ENCODE results near the gene GRIK1.
"Not testable (repeated sequence)": the region's sequence is repeated elsewhere in the genome, so short reads cannot be mapped to it uniquely, and the experiment has no call there.

GRIK1 gene

GRCh38 chr21:29616209-29616751 is 323.5 kb downstream of the GRIK1 start:
- H3K36me3 ChIP-seq (ENCODE audit: low read depth) = no peaks in the 10 kb centered on the region
- DNase-seq (ENCODE audit: low spot score) (no peak), ATAC-seq (ENCODE audit: low read depth) (no peak)
- TF ChIP-seq, protein P1, sequence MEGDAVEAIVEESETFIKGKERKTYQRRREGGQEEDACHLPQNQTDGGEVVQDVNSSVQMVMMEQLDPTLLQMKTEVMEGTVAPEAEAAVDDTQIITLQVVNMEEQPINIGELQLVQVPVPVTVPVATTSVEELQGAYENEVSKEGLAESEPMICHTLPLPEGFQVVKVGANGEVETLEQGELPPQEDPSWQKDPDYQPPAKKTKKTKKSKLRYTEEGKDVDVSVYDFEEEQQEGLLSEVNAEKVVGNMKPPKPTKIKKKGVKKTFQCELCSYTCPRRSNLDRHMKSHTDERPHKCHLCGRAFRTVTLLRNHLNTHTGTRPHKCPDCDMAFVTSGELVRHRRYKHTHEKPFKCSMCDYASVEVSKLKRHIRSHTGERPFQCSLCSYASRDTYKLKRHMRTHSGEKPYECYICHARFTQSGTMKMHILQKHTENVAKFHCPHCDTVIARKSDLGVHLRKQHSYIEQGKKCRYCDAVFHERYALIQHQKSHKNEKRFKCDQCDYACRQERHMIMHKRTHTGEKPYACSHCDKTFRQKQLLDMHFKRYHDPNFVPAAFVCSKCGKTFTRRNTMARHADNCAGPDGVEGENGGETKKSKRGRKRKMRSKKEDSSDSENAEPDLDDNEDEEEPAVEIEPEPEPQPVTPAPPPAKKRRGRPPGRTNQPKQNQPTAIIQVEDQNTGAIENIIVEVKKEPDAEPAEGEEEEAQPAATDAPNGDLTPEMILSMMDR (IDR thresholded peaks at IDR 0.05; ENCODE audit: poor library complexity, severe bottlenecking) = no peak
- no peak overlapping the region for H3K27ac ChIP-seq (ENCODE audit: poor library complexity, severe bottlenecking)
- no peaks in the 10 kb centered on the region for H3K4me1 ChIP-seq (ENCODE audit: insufficient read depth, poor library complexity, severe bottlenecking)
- H3K27me3 ChIP-seq (ENCODE audit: insufficient read depth, poor library complexity, severe bottlenecking) = no peaks in the 10 kb centered on the region
- no peaks in the 10 kb centered on the region for H3K9me3 ChIP-seq (ENCODE audit: severe bottlenecking)
- H3K4me3 ChIP-seq (ENCODE audit: severe bottlenecking) = no peak overlapping the region

GRCh38 chr21:29613877-29614276 is 325.9 kb downstream of the GRIK1 start:
- H3K27ac ChIP-seq (ENCODE audit: poor library complexity, severe bottlenecking) = no peak overlapping the region
- H3K27me3 ChIP-seq (ENCODE audit: insufficient read depth, poor library complexity, severe bottlenecking) = no peaks in the 10 kb centered on the region
- TF ChIP-seq, protein P1 (IDR thresholded peaks at IDR 0.05; ENCODE audit: poor library complexity, severe bottlenecking) = no peak
- DNase-seq (ENCODE audit: low spot score) = no peak
- H3K9me3 ChIP-seq (ENCODE audit: severe bottlenecking) = no peaks in the 10 kb centered on the region
- H3K4me1 ChIP-seq (ENCODE audit: insufficient read depth, poor library complexity, severe bottlenecking) = no peaks in the 10 kb centered on the region
- H3K36me3 ChIP-seq (ENCODE audit: low read depth) = no peaks in the 10 kb centered on the region
- ATAC-seq (ENCODE audit: low read depth) = no peak
- no peak overlapping the region for H3K4me3 ChIP-seq (ENCODE audit: severe bottlenecking)

GRCh38 chr21:29613021-29613420 is 326.8 kb downstream of the GRIK1 start:
- Histone ChIP-seq H3K27ac (ENCODE audit: poor library complexity, severe bottlenecking) (no peak overlapping the region), H3K36me3 (ENCODE audit: low read depth) (no peaks in the 10 kb centered on the region), H3K27me3 (ENCODE audit: insufficient read depth, poor library complexity, severe bottlenecking) (no peaks in the 10 kb centered on the region), H3K4me3 (ENCODE audit: severe bottlenecking) (no peak overlapping the region), H3K4me1 (ENCODE audit: insufficient read depth, poor library complexity, severe bottlenecking) (no peaks in the 10 kb centered on the region), H3K9me3 (ENCODE audit: severe bottlenecking) (no peaks in the 10 kb centered on the region)
- TF ChIP-seq, protein P1 (IDR thresholded peaks at IDR 0.05; ENCODE audit: poor library complexity, severe bottlenecking) = no peak
- ATAC-seq (ENCODE audit: low read depth) (0 out of 3 replicates have a peak, but pooled peaks have one; percentile 29), DNase-seq (ENCODE audit: low spot score) (no peak)

DNA sequence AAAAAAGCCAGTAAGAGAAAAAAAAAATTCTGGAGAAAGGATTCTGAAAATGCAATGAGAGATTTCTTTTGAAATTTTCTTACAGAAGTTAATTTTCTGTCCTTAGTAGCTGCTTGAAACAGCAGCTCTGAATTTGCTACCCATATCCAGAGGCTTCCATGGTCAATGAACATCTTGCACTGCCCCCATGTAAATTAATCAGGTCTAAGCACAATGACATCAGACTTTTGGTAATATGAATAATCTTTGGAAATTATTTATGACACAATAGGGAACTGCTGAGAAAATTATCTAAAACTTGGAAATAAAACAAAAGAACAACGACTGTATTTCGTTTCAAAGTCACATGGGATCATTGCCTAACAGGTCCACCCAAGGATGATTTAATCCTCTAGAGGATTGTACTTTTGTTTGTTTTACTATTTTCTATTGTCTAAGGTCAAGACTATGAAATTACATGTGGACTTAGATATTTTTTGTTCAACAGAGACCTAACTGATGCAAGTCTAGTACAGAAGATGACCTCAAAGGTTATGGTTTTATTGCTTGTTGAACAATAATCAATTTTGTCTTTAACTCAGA is 328.9 kb downstream of the GRIK1 start:
- no peak overlapping the region for H3K27ac ChIP-seq (ENCODE audit: poor library complexity, severe bottlenecking)
- no peaks in the 10 kb centered on the region for H3K27me3 ChIP-seq (ENCODE audit: insufficient read depth, poor library complexity, severe bottlenecking)
- DNase-seq (ENCODE audit: low spot score) (no peak), ATAC-seq (ENCODE audit: low read depth) (no peak)
- TF ChIP-seq, protein P1 (IDR thresholded peaks at IDR 0.05; ENCODE audit: poor library complexity, severe bottlenecking) = no peak
- no peaks in the 10 kb centered on the region for H3K4me1 ChIP-seq (ENCODE audit: insufficient read depth, poor library complexity, severe bottlenecking)
- no peaks in the 10 kb centered on the region for H3K36me3 ChIP-seq (ENCODE audit: low read depth)
- no peak overlapping the region for H3K4me3 ChIP-seq (ENCODE audit: severe bottlenecking)
- peaks cover 2% of the 10 kb centered on the region for H3K9me3 ChIP-seq (ENCODE audit: severe bottlenecking)

DNA sequence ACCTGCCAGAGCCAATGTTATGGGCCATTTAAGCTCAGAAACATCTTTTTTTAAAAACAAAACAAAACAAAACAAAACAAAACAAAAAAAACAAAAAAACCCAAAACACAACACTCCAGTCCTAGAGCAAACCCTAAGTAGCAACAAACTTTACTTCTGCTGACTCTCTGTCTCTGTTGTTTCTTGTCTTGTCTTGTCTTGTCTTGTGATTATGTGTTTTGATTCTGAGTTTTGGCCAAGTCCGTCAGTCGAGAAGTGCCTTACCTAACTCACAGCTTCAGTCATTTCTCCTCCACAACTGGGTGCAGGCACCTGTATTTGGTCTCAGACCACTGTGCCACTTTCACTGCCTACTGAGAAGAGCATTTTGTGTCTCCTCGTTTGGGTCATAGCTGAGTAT is 333.2 kb downstream of the GRIK1 start:
- H3K4me3 ChIP-seq (ENCODE audit: severe bottlenecking) = no peak overlapping the region
- TF ChIP-seq, protein P1 (IDR thresholded peaks at IDR 0.05; ENCODE audit: poor library complexity, severe bottlenecking) = no peak

DNA sequence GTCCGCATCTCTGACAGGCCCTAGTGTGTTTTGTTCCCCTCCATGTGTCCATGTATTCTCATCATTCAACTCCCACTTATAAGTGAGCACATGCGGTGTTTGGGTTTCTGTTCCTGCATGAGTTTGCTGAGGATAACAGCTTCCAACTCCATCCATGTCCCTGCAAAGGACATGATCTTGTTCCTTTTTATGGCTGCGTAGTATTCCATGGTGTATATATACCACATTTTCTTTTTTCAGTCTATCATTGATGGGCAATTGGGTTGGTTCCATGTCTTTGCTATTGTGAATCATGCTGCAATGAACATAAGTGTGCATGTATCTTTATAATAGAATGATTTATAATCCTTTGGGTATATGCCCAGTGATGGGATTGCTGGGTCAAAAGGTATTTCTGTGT is 334.6 kb downstream of the GRIK1 start:
- H3K27ac ChIP-seq (ENCODE audit: poor library complexity, severe bottlenecking); H3K4me3 ChIP-seq (ENCODE audit: severe bottlenecking); DNase-seq (ENCODE audit: low spot score); H3K9me3 ChIP-seq (ENCODE audit: severe bottlenecking); H3K36me3 ChIP-seq (ENCODE audit: low read depth); H3K4me1 ChIP-seq (ENCODE audit: insufficient read depth, poor library complexity, severe bottlenecking); H3K27me3 ChIP-seq (ENCODE audit: insufficient read depth, poor library complexity, severe bottlenecking); ATAC-seq (ENCODE audit: low read depth): not testable (repeated sequence)

More for the DNA sequence above, 333.2 kb downstream of the GRIK1 start:
- Histone ChIP-seq H3K4me1 (ENCODE audit: insufficient read depth, poor library complexity, severe bottlenecking) (no peaks in the 10 kb centered on the region), H3K9me3 (ENCODE audit: severe bottlenecking) (peaks cover 2% of the 10 kb centered on the region), H3K27me3 (ENCODE audit: insufficient read depth, poor library complexity, severe bottlenecking) (no peaks in the 10 kb centered on the region), H3K27ac (ENCODE audit: poor library complexity, severe bottlenecking) (no peak overlapping the region), H3K36me3 (ENCODE audit: low read depth) (no peaks in the 10 kb centered on the region)
- no peak for DNase-seq (ENCODE audit: low spot score)
- ATAC-seq (ENCODE audit: low read depth) = no peak
